OCI-LY1 (cell line): ENCODE results near the gene EFCAB5.

Experiments
- CTCF ChIP-seq: fragments of 200-600 bp; sonication (generic), shearing (Covaris generic); IDR thresholded peaks from 2 replicates; pipeline ENCODE4 v1.5.1; 2017; ENCODE audit warnings: mild to moderate bottlenecking, antibody characterized with exemption, low read length, moderate library complexity, mixed read lengths
- EZH2 ChIP-seq: fragments of 200-600 bp; sonication (generic), shearing (Covaris generic); IDR thresholded peaks from 2 replicates; pipeline ENCODE4 v1.8.0; 2017; ENCODE audit warnings: borderline replicate concordance, mixed run types, mild to moderate bottlenecking, antibody characterized with exemption, low read length, moderate library complexity, mixed read lengths

- TF ChIP-seq CTCF, result no peak
- TF ChIP-seq EZH2, result no peak
Measured at GRCh38 chr17:29949696-29950095, 8.3 kb downstream of the EFCAB5 start.
